Gastrocnemius medialis (tissue), 4 donors: ENCODE results near the gene PAXX.

Experiments used
- CTCF ChIP-seq, 5 experiments: fragments of 450-650 bp in 3 of 5; fragments of 200-600 bp in 2 of 5; sonication (generic) in 2 of 5; IDR thresholded peaks in 4 of 5; conservative IDR thresholded peaks in 1 of 5; 1 replicate in 4 of 5; 2 replicates in 1 of 5; pipeline ENCODE4 v1.5.1; 2016 to 2019; ENCODE audit warnings: antibody characterized with exemption in 5 of 5, mild to moderate bottlenecking in 3 of 5, moderate library complexity in 3 of 5
- POLR2A ChIP-seq, 2 donors: fragments of 450-650 bp; IDR thresholded peaks; one replicate each; pipeline ENCODE4 v1.6.1; 2017; ENCODE audit warnings: antibody characterized with exemption in 2 of 2, mild to moderate bottlenecking in 2 of 2, moderate library complexity in 2 of 2

- TF ChIP-seq CTCF (IDR thresholded peaks at IDR 0.05 in 4 of 5, conservative IDR thresholded peaks at IDR 0.05 in 1 of 5) (no peak), POLR2A (IDR thresholded peaks at IDR 0.05) (no peak)
These were observed 28.9 kb upstream of the PAXX start for GRCh38 chr9:136963341-136963740.
